Superior temporal gyrus (tissue), 1 donor: ENCODE data around the gene EEF2KMT.
"Not testable (repeated sequence)": the region's sequence is repeated elsewhere in the genome, so short reads cannot be mapped to it uniquely, and the experiment has no call there.

Experiments
- DNase-seq: peaks from one replicate; pipeline ENCODE4 v3.0.0-alpha.2; 2016; ENCODE audit errors: extremely low spot score

EEF2KMT gene, protein sequence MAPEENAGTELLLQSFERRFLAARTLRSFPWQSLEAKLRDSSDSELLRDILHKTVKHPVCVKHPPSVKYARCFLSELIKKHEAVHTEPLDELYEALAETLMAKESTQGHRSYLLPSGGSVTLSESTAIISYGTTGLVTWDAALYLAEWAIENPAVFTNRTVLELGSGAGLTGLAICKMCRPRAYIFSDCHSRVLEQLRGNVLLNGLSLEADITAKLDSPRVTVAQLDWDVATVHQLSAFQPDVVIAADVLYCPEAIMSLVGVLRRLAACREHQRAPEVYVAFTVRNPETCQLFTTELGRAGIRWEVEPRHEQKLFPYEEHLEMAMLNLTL

GRCh38 chr16:5097470-5098220, at the start of gene EEF2KMT:
TSS of gene EEF2KMT (minus strand) at chr16:5097795. CDS start at chr16:5097739, 56 bp downstream.
- peak; percentile 95 for DNase-seq

- DNase-seq, result not testable (repeated sequence)
Measured at GRCh38 chr16:5144621-5144956, 47.0 kb upstream of the EEF2KMT start.

GRCh38 chr16:5143761-5144620, 46.4 kb upstream of the EEF2KMT start:
- no peak for DNase-seq

DNA sequence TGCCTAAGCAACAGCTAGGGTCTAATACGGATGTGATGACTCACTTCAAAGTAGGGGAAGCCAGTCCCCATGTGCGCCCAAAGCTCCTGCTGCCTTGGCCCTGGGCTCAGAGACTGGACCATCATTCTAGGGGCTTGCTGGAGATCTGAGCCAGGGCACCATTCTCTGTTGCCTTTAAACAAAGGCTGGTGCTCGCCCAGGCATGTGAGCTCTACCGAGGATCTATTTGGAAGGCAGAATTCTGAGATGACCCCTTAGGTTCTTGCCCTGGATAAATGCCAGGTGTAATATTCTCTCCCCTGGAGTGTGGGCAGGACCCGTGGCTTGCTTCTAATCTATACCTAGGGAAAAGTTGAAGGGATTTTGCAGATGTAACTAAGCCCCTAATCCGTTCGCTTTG, 42.6 kb upstream of the EEF2KMT start:
- not testable (repeated sequence) for DNase-seq

GRCh38 chr16:5134739-5135452, 37.3 kb upstream of the EEF2KMT start:
- not testable (repeated sequence) for DNase-seq

DNA sequence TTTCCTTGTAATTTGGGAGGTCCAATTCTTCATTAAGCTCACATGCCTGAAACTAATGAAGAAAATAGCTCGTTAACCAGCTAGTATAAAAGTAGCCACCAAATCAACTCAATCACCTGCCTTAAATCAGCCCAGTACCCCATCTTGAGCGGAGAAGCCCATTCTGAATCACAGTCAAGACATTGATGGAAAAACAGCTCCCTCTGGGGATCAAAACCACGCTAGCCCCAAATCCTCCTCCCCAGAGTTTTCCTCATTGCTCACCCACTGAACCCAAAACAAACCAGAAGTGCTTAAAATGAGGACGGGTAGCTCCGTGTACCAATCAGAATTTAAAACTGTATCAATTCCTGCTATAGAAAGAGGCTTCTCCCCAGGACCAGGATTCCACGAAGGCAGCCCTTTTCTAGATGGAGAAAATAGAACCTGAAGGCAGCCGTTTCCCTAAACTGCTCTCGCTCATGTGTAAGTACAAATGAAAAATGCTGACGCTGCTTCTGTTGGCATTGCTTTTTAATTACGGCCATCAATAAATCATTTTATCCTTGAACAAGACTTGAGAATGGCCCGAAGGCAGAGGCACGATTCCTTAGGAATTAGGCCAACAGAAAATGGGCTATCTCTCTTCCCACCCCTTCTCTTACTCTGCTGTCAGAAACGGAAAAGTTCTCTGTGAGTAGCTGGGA, 35.5 kb upstream of the EEF2KMT start:
- not testable (repeated sequence) for DNase-seq

- DNase-seq, result not testable (repeated sequence)
Measured at GRCh38 chr16:5131467-5132004, 33.9 kb upstream of the EEF2KMT start.

- not testable (repeated sequence) for DNase-seq
Measured at GRCh38 chr16:5117300-5118087, 19.9 kb upstream of the EEF2KMT start.

DNA sequence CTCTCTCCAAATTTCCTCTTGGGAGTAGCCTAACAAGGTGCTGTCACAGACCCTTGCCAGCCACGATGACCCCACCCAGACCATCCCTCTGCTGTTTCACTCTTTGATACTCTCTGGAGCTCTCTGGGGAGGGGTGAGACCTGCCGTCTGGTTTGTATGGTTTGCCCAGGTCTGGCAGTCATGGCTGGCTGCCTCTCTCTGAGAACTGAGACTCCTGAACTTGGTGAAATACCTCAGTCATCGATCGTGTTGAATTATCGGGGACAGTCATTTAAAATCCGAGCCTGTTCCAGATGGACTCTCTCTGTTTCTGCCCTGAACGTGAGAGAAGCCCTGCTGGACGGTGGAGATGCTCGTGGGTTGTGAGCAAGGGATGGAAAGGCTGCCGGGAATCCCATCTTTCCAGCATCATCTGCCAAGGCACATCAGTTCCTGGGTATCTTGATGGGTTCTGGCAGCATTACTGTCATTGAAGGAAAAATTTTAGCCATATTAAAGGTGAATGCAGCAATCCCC, 19.2 kb upstream of the EEF2KMT start:
- DNase-seq, result not testable (repeated sequence)

DNA sequence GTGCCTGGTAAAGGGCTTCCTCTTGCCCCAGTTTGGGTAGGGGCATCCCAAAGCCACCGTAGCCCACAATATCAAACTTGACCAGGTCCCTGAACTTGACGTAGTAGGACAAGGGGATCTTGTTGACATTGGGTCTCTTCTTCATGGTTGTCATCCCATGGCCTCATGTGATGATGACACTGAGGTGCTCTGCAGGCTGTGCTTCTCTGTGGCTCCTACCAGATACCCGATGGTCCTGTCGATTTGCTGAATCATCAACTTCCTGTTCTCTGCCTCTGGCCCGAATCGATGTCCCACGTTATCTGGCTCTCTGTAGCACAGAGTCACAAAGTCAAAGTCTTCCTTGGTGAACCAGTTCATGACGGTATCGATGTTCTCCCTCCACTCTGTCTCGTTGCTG, 13.3 kb upstream of the EEF2KMT start:
- not testable (repeated sequence) for DNase-seq

GRCh38 chr16:5108505-5109158, 11.0 kb upstream of the EEF2KMT start:
- DNase-seq, result no peak

- DNase-seq, result not testable (repeated sequence)
Measured at GRCh38 chr16:5105039-5105438, 7.4 kb upstream of the EEF2KMT start.

- DNase-seq, result not testable (repeated sequence)
Measured at GRCh38 chr16:5103296-5104032, 5.9 kb upstream of the EEF2KMT start.

GRCh38 chr16:5099174-5099573, 1.6 kb upstream of the EEF2KMT start:
- DNase-seq, result not testable (repeated sequence)

- DNase-seq, result peak; percentile 27
Measured at GRCh38 chr16:5098221-5099159, 895 bp upstream of the EEF2KMT start.

- DNase-seq, result not testable (repeated sequence)
Measured at GRCh38 chr16:5097061-5097469, 530 bp downstream of the EEF2KMT start.

- not testable (repeated sequence) for DNase-seq
Measured at GRCh38 chr16:5096437-5097060, 1.0 kb downstream of the EEF2KMT start.
